COLO829 (cell line): ENCODE data around the gene OPCML.

ENCODE experiments used
- DNase-seq: peaks from one replicate; pipeline ENCODE4 v3.0.0; 2012; ENCODE audit warnings: low spot score

OPCML gene

DNA sequence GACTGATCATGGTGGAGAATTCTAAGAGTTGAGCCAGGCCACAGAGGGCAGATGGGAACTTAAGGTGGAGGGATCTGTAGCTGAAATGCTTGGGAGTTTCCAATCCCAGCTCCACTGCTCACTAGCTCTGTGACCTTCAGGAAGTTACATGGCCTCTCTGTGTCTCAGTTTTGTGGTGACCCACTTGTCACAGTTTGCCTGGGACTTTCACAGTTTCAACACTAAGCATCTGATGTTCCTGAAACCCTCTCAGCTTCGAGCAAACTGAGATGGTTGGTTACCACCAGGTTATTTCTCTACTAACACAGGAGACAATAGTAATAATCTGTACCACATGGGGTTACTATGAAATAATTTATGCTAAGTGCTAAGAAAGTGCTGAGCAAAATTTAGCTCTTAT lies 505.3 kb downstream of the OPCML start:
- DNase-seq: no peak

- DNase-seq: no peak
Observed at GRCh38 chr11:133024301-133024700, 508.0 kb downstream of the OPCML start.

- no peak for DNase-seq
Observed at GRCh38 chr11:133023232-133023631, 509.1 kb downstream of the OPCML start.

DNA sequence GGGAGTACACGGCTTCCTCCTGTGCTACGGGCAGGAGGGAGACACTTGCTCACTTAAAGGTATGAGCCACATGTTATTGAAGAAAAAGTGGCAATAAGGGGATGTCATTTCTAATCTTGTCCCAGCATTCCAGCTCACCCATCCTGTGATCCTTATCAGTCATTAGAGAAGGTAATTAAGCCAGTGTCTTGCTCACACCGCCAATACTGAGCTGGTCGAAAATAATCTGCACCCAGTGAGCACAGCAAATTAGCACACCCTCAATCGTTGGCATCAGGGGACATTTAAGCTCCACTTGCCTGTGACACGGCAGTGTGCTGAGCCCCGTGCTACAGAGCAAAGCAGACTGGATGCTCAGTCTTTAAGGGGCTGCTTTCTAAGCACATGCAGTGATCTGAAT lies 510.7 kb downstream of the OPCML start:
- no peak for DNase-seq

GRCh38 chr11:133020372-133020714 lies 512.0 kb downstream of the OPCML start:
- DNase-seq: no peak

- no peak for DNase-seq
Observed at GRCh38 chr11:133019545-133020371, 512.5 kb downstream of the OPCML start.

DNA sequence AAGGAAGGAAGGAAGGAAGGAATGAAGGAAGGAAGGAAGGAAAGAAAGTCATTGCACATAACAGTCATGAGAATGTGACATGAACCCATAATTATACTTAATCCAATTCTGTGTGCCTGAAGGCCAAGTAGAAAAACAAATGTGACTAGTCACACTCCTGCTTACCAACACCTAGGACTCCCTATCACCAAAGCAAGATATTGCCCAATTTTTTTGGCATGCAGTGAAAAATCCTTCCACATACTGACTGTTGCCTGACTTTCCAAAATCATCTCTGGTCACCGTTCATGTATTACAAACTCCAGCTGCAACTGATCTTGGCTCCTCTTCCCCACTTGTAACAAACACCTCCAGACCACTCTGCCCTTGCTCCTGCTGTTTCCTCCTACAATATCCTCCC lies 516.8 kb downstream of the OPCML start:
- DNase-seq: no peak

DNA sequence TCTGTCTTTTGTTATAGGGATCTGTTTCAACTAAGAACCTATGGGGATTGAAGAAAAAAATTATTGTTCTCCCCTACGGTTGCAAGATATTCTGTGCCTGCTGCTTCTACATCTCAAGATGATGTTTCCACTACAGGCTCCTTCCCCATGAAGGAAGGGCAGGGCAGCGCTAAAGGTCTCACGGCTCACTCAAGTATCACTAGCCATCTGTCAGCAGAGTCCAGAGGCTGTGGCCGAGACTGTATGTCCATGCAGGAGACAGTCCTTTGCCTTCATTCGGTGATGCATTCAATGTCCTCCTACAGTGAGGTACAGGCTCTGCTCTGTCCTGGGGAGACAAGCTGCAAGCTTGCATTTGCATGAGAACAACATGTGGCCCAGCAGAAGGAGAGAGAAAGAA lies 518.0 kb downstream of the OPCML start:
- DNase-seq: no peak

GRCh38 chr11:133012803-133013202 lies 519.5 kb downstream of the OPCML start:
- DNase-seq: no peak

- DNase-seq: no peak
Observed at GRCh38 chr11:133011604-133012003, 520.7 kb downstream of the OPCML start.

GRCh38 chr11:133007027-133007584 lies 525.2 kb downstream of the OPCML start:
- DNase-seq: no peak

GRCh38 chr11:133004369-133004768 lies 527.9 kb downstream of the OPCML start:
- no peak for DNase-seq

DNA sequence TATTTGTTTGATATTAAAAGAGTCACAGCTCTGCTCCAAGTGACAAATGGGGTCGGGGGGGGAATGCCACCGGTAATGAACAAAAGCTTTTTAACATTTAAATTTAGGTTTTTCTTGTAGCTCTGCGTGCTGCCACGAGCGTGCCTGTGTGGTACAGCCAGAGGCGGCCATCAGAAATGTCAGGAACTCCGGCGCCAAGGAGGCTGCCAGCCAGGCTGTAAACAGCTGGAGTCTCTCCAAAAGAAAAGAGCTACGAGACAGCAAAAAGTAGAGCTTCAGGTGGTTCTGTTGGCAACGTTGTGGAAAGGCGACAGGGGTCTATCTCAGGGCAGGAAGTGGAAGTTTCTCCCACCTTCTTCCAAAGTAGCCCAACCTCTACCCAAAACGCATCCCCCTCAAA lies 532.8 kb downstream of the OPCML start:
- no peak for DNase-seq

DNA sequence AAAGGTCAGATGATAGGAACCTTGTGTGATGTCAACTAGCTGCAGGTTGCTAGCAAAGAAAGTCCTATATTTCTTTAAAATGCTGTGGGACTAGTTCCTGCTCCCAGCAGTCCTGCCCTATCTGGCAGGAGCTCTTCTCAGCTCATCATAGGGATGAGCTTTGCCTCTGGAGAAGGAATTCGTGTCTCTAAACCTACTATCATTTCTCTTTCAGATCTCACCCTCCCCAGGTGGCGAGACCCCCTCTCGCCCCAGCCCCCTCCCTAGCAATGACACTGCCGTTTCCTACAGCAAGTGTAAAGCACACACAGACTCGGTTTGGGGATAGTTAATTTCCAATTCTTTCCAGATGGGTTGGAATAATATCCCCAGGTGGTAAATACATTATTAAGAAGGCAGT lies 533.3 kb downstream of the OPCML start:
- no peak for DNase-seq

DNA sequence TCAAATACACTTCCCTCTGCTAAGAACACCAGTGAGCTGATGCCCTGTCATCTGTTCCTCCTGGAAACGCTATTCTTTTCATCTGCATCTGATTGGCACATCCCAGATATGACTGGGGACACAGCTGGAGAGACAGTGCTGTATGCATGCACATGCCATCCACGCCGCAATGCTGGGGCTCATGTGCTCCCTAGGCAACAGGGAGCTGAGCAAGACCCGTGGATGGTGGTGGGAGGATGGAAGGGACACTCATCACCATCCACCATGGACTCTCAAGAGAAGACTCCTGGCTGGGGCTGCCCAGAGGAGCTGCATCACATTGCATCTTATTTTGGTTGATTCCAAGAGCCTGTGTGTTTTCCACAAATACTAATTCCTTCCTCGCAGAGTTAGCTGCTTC lies 534.9 kb downstream of the OPCML start:
- no peak for DNase-seq

DNA sequence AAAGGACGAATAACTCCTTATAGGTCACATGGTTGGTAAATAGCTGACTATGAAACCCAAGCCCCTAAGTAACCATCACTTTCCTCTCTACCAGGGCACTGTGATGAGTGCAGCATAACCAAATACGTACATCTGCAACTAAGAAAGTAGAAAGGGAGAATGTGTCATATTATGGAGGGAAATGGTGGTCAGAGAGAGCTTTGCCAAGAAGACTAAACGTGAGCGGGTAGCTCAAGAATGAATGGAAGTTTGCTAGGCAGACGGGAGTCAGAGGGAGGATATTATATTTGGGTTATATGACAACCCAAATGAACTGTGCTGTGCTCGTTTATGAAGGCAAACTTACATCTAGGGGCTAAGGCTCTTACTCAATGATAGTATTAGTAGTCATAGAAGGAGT lies 537.3 kb downstream of the OPCML start:
- no peak for DNase-seq

GRCh38 chr11:132993991-132994502 lies 538.3 kb downstream of the OPCML start:
- DNase-seq: no peak

DNA sequence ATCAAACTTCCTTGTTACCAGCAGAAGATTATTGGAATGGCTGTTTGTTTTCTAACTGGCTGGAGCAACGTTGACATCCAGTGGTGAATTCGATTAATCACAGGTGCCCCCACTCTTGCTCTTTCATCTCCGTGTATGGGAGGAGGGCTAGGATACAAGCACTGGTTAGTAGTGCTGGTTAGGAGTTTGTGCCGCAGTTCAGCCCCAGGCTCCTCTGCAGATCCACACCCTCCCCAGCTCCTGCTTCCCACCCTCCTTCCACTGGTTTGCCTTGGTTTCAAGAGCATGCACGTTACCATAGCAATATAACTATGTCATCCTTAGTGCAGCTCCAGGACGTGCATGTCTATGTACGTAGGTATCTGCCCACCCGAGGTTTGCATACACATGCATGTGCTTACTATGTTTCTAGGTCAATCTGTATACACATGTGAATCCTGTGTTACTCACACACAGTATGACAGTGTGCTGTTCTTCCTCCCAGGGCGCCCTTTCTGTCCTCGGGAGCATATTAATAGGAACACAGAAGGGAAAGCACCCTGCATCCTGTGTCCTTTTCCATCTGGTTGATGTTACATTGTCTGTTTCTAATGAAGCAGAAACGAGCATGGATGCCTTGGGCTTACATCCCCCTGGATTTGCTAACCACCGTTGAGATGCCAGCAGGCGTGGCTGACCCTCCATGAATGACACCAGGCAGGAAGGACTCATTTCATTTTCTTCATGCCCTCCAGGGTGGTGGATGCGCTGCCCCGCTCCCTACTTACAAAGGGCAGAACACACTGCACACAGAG lies 539.3 kb downstream of the OPCML start:
- no peak for DNase-seq

DNA sequence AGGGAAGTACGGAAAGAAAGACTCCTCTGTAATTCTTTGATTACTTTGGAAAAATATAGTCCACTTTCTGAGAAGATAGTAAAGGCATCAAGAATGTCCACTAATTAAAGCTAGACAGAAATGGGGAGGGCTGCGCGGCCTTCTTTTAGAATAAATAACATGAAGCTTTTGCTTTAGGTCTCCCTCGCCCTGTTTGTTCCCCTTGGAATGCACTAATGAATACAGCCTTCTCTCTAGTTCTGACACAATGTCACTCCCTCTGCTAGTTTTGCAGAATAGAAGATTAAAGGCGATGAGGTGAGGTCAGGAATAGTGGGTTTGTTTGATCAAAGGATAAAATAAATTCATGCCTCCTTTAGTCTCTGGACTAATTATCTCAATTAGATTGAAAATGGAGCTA lies 543.9 kb downstream of the OPCML start:
- no peak for DNase-seq

DNA sequence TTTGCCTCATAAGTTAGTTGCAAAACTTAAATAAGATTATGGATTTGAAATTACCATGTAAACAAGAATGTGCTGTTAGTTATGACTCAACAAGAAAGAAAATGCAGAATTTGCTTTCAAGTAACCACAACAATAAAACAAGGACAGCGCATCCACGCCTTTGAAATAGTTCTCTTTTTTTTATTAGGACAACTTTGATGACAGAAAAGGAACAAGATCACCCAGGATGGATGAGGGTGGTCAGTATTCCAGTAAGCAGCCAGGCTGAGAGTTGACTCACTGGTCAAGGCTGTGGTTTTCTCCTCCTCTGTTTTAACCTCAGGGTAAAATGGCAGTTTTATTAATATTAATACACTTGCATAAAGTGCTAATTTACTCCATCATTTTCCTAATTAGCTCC lies 544.4 kb downstream of the OPCML start:
- DNase-seq: no peak

- DNase-seq: no peak
Observed at GRCh38 chr11:132983641-132983978, 548.7 kb downstream of the OPCML start.

GRCh38 chr11:132982772-132983640 lies 549.3 kb downstream of the OPCML start:
- no peak for DNase-seq
